Measurements from ENCODE around the gene MUC5AC.

MUC5AC gene

DNA sequence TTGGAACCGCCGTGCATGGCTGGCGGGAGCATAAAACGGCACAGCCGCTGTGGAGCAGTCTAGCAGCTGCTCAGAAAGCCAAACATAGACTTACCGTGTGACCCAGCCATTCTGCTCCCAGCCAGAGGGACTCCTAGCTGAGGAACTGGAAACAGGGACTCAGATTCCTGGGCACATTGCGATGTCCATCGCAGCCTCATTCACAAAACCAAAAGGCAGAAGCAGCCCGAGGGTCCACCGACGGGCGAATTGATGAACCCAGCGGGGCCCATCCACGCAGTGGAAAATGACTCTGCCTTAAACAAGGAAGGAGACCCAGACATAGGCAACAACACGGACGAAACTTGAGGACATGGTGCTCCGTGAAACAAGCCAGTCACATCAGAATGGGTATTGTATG is 59.4 kb downstream of the MUC5AC start:
- DNase-seq = no peak

DNA sequence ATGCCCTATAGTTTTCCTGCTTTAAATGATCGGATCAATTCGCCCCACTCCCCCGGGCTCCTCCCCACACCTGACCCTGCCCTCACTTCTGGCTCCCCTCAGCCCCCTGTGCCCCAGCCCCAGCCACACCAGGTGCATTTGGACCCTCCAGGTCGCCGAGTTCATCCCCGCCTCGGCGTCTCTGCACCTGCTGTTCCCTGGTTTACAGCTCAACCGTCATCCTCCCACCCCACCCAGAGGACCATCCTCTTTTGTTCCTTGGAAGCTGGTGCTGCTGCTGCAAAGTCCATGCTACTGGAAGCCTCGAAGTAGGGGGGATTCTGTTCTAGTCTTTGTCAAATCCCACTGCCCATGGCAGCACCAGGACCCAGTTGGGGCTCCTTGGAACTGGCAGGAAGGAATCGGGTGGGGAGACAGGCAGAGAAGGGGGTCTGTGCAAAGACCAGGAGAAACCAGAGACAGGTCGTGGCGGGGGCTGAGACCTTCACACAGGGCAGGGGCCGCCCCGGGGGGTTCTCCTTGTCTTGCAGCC is 60.6 kb downstream of the MUC5AC start:
- DNase-seq = no peak

DNA sequence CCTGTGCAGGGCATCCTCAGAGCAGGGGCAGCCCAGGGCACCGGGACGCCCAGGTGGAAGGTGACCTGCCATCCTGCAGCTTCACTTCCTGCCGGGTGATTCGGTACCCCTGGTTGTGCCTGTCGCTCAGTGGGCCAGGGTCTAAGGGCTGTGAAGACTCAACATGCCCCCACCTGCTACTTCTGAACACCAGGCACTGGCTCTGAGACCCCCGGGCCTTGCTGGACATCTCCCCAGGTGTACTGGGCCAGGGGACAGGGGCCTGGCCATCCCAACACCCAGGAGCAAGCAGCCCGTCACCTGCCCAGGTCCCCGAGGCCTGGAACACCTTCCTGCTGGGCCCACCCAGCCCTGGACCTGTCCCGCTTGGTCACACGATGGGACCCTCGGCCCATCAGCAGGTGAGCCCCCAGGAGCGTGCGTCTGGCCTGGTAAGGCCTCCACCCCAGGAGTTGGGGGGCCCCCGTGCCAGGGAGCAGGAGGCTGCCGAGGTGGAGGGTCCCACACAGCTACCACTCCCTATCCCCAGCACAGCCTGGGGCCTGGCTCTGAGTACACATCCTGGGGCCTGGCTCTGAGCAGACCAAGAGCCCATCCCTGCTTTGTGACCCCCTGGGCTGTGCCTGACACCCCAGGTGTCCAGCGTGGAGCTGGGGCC is 61.2 kb downstream of the MUC5AC start:
- no peak for DNase-seq

DNA sequence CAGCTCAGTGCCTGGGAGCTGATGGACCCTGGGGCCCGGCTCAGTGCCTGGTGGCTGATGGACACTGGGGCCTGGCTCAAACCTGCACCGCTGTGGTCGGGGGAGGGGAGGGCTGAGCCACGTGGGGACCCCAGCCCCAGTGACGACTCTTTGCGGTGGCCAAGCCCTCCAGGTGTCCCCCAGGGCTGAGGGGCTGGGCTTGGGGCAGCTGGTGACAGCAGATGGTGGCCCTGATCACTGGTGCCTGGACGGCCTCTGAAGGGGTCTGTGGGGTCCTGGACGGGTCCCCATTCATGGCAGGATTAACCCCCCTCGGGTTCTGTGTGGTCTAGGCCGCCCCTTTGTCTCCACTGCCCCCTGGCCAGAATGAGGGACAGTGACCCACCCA is 61.7 kb downstream of the MUC5AC start:
- DNase-seq = no peak

DNA sequence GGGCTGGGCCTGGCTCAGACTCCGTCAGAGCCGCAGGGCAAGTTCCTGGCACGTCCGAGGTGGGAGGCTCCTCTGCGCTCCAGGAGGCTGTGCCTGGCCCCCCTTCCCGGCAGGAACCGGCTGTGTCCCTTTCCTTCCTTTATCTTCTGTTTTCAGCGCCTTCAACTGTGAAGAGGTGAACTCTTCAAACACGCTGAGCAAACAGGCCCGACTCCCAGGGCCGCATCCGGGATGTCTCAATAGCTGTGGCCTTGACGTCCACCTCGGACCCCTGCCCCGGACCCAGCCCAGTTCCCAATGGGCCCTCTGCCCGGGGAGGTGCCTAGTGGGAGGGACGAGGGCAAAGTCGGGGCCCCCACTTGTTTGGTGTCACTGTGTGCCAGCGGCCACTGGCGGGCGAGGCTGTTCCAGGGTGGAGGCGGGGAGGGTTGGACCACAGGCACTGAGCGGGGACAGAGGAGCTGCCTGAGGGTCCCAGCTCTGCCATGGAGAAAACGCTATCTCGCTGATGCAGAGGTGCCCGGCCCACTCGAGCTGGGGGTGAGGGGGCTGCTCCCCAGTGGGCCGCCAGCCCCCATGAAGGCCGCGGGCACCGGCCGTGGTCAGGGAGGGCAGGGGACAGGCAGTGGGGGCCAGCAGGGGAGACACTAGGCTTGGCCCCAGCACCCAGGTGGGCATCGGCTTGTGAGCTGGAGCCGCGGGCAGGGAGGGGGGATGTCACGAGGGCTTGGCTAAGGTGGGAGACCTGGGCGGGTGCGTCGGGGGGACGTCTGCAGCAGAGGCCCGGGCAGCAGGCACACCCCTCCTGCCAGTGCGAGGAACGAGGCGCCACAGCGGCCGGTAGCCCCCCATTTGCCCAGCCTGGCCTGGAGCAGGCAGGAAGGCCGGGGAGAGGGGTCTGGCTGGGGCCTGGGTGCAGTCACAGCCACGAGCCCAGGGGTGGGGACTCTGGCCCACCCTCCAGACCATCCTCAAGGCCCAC is 62.4 kb downstream of the MUC5AC start:
- DNase-seq = no peak

DNA sequence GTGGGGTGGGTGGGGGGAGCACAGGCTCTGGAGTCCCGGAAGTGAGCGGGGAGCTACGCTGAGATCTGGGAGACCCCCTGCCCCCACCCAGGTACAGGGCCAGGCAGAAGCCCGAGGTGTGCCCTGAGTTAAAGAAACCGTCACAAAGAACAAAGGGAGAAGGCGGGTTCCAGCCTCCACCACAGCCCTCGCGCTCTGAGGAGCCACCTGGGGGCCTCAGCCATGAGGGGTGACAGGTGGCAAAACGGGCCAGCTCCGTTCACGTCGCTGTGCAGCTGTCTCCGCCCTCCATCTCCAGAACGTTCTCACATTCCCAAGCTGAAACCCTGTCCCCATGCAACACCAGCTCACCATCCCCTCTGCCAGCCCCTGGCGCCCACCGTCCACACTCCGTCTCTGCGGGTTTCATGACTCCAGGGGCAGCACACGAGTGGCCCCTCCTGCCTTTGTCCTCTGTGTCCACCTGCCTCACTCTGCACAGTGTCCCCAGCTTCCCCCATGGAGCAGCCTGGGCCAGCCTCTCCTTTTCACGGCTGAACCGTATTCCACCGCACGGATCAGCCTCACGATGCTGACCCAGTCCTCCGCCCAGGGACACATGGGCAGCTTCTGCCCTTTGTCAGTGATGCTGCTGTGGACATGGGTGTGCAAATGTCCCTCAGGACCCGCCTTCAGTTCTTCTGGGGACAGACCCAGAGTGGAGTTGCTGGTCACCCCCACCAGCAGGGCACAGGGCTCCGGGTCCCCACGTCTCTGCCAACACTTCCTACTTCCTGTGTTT is 63.4 kb downstream of the MUC5AC start:
- DNase-seq = no peak

DNA sequence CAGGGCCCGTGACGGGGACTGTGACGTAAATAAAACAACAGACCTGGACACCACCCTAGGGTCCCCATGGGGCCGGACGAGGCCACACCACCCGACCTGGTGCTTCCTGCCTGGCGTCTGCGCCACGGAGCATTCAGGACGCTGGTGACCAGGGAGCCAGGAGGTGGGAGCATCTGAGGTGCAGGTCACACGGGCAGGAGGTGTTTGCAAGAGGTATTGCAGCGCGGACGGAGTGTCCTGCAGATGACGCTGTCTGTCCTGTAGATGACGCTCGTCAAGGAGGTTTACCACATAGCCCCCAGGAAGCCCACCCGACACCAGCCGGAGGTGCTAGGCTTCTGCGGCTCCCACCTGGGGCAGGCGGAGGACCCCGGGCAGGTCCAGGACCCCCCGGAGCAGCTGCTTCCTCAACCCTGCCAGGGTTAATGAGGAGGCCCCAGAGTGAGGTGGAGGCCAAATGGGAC is 64.1 kb downstream of the MUC5AC start:
- no peak for DNase-seq

DNA sequence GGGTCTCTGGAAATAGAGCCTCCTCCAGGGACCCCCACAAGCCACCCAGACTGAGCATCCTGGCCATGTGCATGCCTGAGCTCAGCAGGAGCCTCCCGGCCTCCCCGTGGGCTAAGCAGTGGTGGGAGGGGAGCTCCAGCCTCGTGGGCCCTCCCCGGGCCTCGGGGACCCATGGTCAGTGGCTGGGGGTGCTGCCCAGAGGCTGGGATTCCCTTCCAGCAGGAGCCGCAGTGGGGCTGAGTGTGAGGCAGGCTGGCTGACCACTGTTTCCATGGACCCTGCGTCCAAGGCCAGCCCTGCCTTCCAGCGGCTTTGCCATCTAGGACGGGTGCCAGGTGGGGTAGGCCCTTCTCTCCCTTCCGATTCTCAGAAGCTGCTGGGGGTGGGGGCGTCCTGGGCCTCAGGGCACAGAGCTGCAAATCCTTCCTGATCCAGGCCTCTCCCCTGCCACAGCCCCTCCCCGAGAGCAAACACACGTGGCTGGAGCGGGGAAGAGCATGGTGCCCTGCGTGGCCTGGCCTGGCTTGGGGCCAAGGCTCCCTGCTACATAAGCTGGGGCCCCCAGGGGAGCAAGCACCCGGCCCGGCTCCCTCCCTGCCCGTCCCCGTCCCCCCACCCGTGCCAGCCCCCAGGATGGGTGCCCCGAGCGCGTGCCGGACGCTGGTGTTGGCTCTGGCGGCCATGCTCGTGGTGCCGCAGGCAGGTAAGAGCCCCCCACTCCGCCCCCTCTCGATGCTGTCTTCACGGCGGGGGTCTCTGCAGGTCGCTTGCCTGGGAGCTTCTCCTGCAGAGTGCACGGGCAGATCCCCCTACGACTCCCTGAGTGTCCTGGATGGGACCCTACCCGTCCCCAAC is 65.0 kb downstream of the MUC5AC start, which contains the start of gene MUC5B:
TSS of gene MUC5B (plus strand) at position 576 of the 855 bp plus-strand sequence. CDS start at position 634, 58 bp downstream.
- peak; percentile 58 for DNase-seq

DNA sequence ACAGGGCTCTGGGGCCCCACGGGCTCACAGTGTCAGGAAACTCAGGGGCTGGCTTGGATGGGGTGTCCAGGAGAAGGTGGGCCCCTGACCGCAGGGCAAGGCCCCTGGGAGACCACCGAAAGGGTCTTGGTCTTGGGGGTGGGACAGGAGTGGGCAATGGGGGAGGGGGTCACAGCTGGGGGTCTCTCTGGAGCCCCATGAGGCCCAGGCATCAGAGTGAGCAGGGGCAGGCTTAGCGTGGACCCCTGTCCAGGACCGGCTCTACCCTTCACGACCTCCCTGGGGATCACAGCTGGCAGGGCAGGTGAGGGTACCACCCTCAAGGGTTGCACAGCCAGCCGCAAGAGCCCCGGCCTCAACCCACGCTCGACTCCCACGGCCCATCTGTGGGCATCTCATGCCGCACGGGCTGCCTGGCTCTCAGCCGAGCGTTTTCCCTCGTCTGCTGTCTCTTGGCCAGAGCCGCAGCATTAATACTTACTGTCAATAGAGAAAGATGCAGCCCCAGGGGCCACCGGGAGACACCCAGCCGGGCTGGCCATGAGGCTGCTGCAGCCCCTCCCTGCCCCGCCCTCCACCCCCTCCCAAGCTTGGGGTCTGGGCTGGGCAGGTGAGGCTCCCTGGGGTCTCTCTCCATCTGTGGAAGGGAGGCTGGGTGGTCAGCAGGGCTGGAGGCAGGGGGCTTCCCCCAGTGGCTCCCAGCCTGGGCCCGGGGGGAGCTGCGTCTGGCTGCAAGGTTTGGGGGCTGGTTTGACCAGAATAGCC is 65.8 kb downstream of the MUC5AC start:
- peak; percentile 57 for DNase-seq

DNA sequence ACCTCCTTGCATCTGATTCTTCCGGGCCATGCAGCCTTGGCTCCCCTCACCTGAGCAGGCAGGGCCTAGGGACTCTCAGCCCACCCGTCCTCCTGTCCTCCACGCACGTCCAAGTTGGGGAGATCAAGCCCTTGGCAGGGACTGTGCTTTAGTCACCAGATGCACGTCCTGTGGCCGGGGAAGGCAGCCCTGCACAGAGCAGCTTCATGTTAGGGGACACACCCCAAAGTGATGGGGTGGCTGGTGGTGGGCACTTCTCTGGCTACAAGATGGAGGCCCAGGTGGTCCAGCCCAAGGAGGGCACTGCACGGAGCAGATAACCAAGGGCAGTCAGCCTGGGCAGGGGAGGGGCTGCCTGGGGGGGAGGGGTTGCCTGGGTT is 66.3 kb downstream of the MUC5AC start:
- DNase-seq = peak; percentile 41

DNA sequence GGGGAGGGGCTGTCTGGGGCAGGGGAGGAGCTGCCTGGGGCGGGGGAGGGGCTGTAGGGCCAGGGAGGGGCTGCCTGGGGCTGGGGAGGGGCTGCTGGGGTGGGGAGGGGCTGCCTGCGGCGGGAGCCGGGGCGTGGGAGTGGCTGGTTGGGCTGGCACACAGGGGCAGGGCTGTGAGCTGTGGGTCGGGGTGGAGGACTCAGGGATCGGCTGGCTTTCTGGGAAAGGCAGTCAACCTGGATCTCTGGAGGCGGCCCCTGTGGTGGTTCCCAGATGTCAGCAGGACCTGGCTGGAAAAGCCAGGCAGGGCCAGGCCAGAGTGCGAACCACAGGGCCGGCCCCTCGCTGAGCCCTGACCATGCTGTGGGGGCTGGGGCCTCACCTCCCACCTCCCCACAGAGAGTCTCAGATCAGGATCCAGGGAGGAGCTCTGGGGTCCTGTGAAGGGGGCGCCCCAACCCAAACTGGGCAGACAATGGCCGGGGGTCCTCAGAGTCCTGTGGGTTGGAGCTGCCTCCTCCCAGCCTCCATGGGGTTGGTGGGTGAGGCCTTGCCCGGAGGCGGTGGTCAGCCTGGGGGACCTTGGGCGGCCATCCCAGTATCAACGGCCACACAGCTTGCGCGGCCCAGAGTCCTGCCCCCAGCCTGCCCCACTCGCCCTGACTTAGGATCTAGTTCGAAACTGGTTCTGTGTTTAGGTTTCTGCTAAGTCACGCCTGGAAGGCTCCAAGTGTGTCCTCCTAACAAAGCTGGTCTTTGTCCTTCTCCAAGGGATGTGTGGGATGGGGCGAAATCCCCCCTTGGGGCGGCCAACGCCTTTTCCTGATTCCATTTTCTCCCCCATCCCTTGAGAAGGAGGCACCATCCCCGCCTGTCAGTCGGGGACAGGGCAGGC is 67.0 kb downstream of the MUC5AC start:
- peak; percentile 57 for DNase-seq

DNA sequence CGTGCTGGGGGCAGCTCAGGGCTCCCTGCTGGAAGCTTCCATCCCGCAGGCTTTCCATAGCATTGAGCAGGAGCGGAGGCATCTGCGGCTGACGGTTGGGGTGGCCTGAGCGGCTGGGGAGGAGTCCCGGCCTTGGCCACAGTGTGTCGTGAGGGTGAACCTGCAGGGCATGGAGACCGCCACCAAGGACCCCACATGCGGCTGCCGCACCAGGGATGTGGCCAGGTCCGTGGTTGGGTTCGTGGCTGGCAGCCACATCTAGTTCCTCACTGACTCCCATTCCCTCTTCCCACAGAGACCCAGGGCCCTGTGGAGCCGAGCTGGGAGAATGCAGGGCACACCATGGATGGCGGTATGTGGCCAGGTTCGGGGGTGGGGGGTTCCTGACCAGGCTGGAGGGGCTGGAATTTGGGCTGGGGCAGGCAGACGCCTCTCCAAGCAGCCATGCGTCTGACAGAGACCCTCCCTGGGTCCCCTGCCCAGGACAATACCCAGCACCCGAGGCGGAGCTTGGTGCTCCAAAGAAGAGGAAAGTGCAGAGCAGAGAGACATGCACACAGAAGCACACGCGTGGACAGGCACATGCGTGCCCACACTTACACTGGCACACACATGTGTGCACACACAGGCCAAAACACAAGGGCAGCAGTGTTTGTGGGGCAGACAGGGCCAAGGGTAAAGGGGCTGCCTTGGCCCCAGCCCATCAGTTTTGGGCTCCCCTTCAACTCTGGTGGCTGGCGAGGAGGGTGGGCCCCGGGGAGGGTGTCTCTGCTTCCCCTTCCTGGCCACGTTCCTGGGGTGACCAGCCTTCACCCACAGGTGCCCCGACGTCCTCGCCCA is 67.9 kb downstream of the MUC5AC start:
- DNase-seq = peak; percentile 55

DNA sequence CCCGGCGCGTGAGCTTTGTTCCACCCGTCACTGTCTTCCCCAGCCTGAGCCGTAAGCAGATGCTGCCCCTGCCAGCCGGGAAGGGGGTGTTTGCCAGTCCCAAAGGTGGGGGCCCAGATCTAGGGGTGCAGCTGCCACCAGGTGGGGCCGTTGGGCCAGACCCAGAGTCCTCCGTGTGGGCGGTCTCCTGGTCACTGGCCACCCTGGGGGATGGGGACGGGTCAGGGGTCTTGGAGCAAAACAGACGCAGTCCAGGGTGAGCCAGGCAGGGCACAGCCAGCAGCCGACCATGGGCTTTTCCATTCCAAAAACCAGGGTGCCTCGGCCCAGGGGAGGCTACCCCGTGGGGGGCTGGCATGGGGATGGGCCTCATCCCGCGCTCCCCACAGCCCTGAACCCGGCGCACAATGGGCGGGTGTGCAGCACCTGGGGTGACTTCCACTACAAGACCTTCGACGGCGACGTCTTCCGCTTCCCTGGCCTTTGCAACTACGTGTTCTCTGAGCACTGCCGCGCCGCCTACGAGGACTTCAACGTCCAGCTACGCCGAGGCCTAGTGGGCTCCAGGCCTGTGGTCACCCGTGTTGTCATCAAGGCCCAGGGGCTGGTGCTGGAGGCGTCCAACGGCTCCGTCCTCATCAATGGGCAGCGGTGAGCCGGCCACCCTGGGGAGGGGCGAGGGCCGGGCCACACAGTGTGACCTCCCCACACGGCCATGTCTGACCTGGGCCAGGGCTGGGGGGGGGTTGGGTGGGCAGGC is 68.7 kb downstream of the MUC5AC start:
- DNase-seq = peak; percentile 57

DNA sequence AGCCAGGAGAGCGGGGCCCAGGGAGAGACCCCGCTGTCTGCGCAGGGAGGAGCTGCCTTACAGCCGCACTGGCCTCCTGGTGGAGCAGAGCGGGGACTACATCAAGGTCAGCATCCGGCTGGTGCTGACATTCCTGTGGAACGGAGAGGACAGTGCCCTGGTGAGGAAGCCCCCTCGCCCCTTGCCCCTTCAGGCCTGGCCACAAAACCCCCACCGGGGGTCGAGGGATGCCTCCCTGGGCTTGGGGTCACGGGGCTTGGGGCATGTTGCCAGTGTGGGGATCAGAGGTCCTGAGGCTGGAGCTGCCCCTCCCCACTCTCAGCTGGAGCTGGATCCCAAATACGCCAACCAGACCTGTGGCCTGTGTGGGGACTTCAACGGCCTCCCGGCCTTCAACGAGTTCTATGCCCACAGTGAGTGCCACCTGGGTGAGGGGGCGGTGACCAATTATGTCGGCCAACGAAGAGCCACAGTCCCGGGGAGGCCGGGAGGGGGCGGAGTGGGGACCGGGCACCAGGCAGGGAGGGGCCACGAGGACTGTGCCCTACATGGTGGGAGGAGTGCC is 69.3 kb downstream of the MUC5AC start:
- DNase-seq = peak; percentile 59

DNA sequence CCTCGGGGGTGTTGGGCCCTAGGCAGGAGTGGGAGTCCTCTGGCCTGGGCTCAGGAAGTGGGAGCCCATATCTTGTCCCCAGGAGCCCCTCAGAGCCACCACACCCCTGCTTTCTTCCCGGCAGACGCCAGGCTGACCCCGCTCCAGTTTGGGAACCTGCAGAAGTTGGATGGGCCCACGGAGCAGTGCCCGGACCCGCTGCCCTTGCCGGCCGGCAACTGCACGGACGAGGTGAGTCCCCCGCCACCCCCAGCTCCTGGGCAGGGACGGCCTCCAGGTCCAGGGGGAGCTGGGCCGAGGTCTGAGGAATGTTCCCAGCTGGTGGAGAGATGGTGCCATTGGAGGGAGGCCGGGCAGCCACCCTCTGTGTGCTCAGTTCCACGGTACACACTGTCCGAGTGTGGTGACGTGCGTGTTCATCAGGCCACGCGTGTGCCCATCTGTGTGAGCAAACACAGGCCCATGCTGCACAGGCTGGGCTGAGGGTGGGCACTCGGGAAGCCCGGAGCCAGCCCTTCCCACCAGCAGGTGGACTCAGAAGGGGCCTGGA is 69.9 kb downstream of the MUC5AC start:
- peak; percentile 44 for DNase-seq

DNA sequence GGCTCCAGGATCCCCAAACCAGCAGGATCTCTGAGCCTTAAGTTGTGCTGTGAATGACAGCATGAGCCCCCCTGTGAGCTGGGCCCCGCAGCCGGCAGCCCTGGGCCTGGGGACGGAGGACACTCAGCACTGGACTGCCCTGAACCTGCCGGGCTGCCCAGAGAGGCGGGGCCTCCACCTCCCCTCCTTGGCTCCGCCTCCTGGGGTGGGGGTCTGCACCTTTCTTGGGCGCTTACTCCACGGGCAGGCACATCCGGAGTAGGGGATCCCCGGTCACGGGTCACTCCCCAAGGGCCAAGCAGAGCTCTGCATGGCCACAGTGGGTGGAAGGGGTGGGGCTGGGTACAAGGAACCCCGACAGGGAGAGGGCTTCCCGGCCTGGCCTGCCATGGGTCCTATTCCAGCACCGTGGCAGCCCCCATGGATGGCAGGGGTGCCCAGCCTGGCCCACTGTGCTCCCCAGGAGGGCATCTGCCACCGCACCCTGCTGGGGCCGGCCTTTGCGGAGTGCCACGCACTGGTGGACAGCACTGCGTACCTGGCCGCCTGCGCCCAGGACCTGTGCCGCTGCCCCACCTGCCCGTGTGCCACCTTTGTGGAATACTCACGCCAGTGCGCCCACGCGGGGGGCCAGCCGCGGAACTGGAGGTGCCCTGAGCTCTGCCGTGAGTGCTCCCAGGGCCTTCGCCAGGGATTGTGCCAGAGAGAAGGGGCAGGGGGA is 70.5 kb downstream of the MUC5AC start:
- DNase-seq = peak; percentile 58

DNA sequence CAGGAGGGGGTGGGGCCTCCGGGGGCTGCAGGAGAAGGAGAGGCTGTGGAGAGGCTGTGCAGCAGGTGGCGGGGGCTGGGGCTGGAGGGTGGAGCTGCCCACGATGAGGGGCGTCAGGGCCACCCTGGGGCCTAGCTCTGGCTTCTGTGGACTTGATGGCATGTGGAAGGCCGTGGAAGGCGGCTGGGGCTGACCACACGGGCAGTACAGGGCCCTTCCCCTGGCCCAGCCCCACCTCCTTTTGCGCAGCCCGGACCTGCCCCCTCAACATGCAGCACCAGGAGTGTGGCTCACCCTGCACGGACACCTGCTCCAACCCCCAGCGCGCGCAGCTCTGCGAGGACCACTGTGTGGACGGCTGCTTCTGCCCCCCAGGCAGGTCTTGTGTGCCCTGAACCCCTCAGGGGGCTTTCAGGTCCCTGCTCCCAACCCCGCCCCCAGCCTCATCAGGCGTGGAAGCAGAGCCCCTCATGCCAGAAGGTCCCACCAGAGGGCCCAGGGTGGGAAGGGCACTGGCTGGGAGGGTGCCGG is 71.2 kb downstream of the MUC5AC start:
- DNase-seq = peak; percentile 55

Measured in activated effector memory CD4-positive, alpha-beta T cell treated with anti-CD3 and anti-CD28 coated beads, Interleukin-2, amount 50 U/mL, for 16 hours (primary cell).